HEK293 (cell line): Measurements from ENCODE around the gene CEBPG.

Source experiments
- CTCF ChIA-PET: fragments of 350-600 bp; formaldehyde crosslinking; extraction: SDS; loops from one replicate; lab custom pipeline; 2021; ENCODE audit warnings: antibody characterized with exemption; lab: Yijun Ruan, JAX
- POLR2A ChIA-PET: fragments of 300-600 bp; formaldehyde crosslinking; extraction: SDS; loops from one replicate; lab custom pipeline; 2020; ENCODE audit warnings: antibody characterized with exemption, inconsistent platforms; lab: Yijun Ruan, JAX
- H3K27ac ChIP-seq: fragments of 200-500 bp; sonication (Bioruptor generic); 2 replicates; pipeline ENCODE4 v1.5.1; 2014; ENCODE audit warnings: low read depth, low read length, control low read depth, inconsistent platforms; ENCODE audit errors: extremely low read depth
- H3K36me3 ChIP-seq, 2 experiments: fragments of 200-500 bp in 1 of 2; sonication (Bioruptor generic) in 1 of 2; 1 replicate in 1 of 2; 2 replicates in 1 of 2; pipeline ENCODE4 v1.5.1; 2014 to 2017; ENCODE audit warnings: inconsistent platforms in 2 of 2, low read length in 2 of 2; ENCODE audit not compliant: control insufficient read depth in 2 of 2, insufficient read depth in 1 of 2
- H3K4me1 ChIP-seq: fragments of 200-500 bp; sonication (Bioruptor generic); 2 replicates; pipeline ENCODE4 v1.5.1; 2014; ENCODE audit warnings: mild to moderate bottlenecking, low read length, inconsistent platforms; ENCODE audit not compliant: control insufficient read depth, insufficient read depth
- H3K4me3 ChIP-seq: 2 replicates; pipeline ENCODE4 v1.5.1; 2011; ENCODE audit warnings: low read depth, mild to moderate bottlenecking, control low read depth, low read length, moderate library complexity
- H3K9me3 ChIP-seq: fragments of 200-500 bp; sonication (Bioruptor generic); 2 replicates; pipeline ENCODE4 v1.5.1; 2014; ENCODE audit warnings: low read depth, low read length, inconsistent platforms; ENCODE audit not compliant: control insufficient read depth, insufficient read depth
- AEBP2 ChIP-seq: fragments of 450-650 bp; formaldehyde crosslinking; IDR thresholded peaks from 2 replicates; pipeline ENCODE4 v1.5.1; 2016; ENCODE audit warnings: missing biosample characterization, missing genetic modification characterization, borderline replicate concordance
- MYNN ChIP-seq: fragments of 450-650 bp; formaldehyde crosslinking; IDR thresholded peaks from 2 replicates; pipeline ENCODE4 v1.5.1; 2016; ENCODE audit warnings: missing biosample characterization, missing genetic modification characterization, borderline replicate concordance
- PRDM2 ChIP-seq: fragments of 450-650 bp; formaldehyde crosslinking; IDR thresholded peaks from 2 replicates; pipeline ENCODE4 v1.5.1; 2016; ENCODE audit warnings: missing biosample characterization, missing genetic modification characterization, borderline replicate concordance
- SALL2 ChIP-seq: fragments of 450-650 bp; formaldehyde crosslinking; IDR thresholded peaks from 2 replicates; pipeline ENCODE4 v1.5.0; 2017; ENCODE audit warnings: missing biosample characterization, mild to moderate bottlenecking, missing genetic modification characterization, borderline replicate concordance
- SCRT1 ChIP-seq: fragments of 450-650 bp; formaldehyde crosslinking; IDR thresholded peaks from 2 replicates; pipeline ENCODE4 v1.5.1; 2016; ENCODE audit warnings: missing biosample characterization, missing genetic modification characterization, borderline replicate concordance
- SP7 ChIP-seq: fragments of 450-650 bp; formaldehyde crosslinking; IDR thresholded peaks from 2 replicates; pipeline ENCODE4 v1.5.1; 2016; ENCODE audit warnings: missing biosample characterization, missing genetic modification characterization
- YY1 ChIP-seq: fragments of 450-650 bp; formaldehyde crosslinking; IDR thresholded peaks from 2 replicates; pipeline ENCODE4 v1.5.1; 2018; ENCODE audit warnings: missing biosample characterization, missing genetic modification characterization
- ZNF132 ChIP-seq: fragments of 450-650 bp; formaldehyde crosslinking; IDR thresholded peaks from 2 replicates; pipeline ENCODE4 v1.5.1; 2017; ENCODE audit warnings: missing biosample characterization, missing genetic modification characterization, borderline replicate concordance
- ZNF140 ChIP-seq: fragments of 450-650 bp; formaldehyde crosslinking; IDR thresholded peaks from 2 replicates; pipeline ENCODE4 v1.5.1; 2016; ENCODE audit warnings: missing biosample characterization, missing genetic modification characterization
- ZNF175 ChIP-seq: fragments of 450-650 bp; formaldehyde crosslinking; IDR thresholded peaks from 2 replicates; pipeline ENCODE4 v1.5.1; 2016; ENCODE audit warnings: missing biosample characterization, missing genetic modification characterization
- ZNF239 ChIP-seq: fragments of 450-650 bp; formaldehyde crosslinking; IDR thresholded peaks from 2 replicates; pipeline ENCODE4 v1.5.1; 2016; ENCODE audit warnings: missing biosample characterization, missing genetic modification characterization
- ZNF302 ChIP-seq: fragments of 450-650 bp; formaldehyde crosslinking; IDR thresholded peaks from 2 replicates; pipeline ENCODE4 v1.5.1; 2016; ENCODE audit warnings: missing biosample characterization, missing genetic modification characterization, low read depth
- ZNF354C ChIP-seq: fragments of 450-650 bp; formaldehyde crosslinking; IDR thresholded peaks from 2 replicates; pipeline ENCODE4 v1.5.1; 2016; ENCODE audit warnings: missing biosample characterization, missing genetic modification characterization, low read depth, borderline replicate concordance
- ZNF433 ChIP-seq: fragments of 450-650 bp; formaldehyde crosslinking; IDR thresholded peaks from 2 replicates; pipeline ENCODE4 v1.5.1; 2016; ENCODE audit warnings: missing biosample characterization, missing genetic modification characterization, low read depth
- ZNF449 ChIP-seq: fragments of 450-650 bp; formaldehyde crosslinking; IDR thresholded peaks from 2 replicates; pipeline ENCODE4 v1.5.1; 2017; ENCODE audit warnings: missing biosample characterization, mild to moderate bottlenecking, missing genetic modification characterization, moderate library complexity
- ZNF473 ChIP-seq: fragments of 450-650 bp; formaldehyde crosslinking; IDR thresholded peaks from 2 replicates; pipeline ENCODE4 v1.5.1; 2017; ENCODE audit warnings: missing biosample characterization, missing genetic modification characterization
- ZNF514 ChIP-seq: fragments of 450-650 bp; formaldehyde crosslinking; IDR thresholded peaks from 2 replicates; pipeline ENCODE4 v1.5.1; 2016; ENCODE audit warnings: missing biosample characterization, missing genetic modification characterization
- ZNF791 ChIP-seq: fragments of 450-650 bp; formaldehyde crosslinking; IDR thresholded peaks from 2 replicates; pipeline ENCODE4 v1.5.1; 2016; ENCODE audit warnings: missing biosample characterization, missing genetic modification characterization

CEBPG gene

GRCh38 chr19:33427801-33428626 is 54.5 kb downstream of the CEBPG start:
- no peak for TF ChIP-seq ZNF433 (tag by site-specific recombination)
- TF ChIP-seq SALL2, result no peak
- TF ChIP-seq ZNF132 (tag by site-specific recombination), result no peak
- TF ChIP-seq ZNF239, result no peak
- no peak for TF ChIP-seq AEBP2 (tag by site-specific recombination)
- no peak for TF ChIP-seq ZNF175 (tag by site-specific recombination)
- no peak for TF ChIP-seq MYNN (tag by site-specific recombination)
- no peak for TF ChIP-seq ZNF354C (tag by site-specific recombination)
- no peak for TF ChIP-seq SCRT1 (tag by site-specific recombination)
- TF ChIP-seq ZNF140 (tag by site-specific recombination), result no peak
- TF ChIP-seq ZNF514, result no peak
- TF ChIP-seq SP7 (tag by site-specific recombination), result no peak
- TF ChIP-seq ZNF791 (tag by site-specific recombination), result no peak
- TF ChIP-seq YY1 (tag by site-specific recombination), result no peak
- Histone ChIP-seq H3K4me3 (no peak overlapping the region), H3K36me3 (no peaks in the 10 kb centered on the region), H3K4me1 (peaks cover 5% of the 10 kb centered on the region), H3K27ac (no peak overlapping the region), H3K9me3 (no peaks in the 10 kb centered on the region)
- POLR2A ChIA-PET, result no interaction called here
- CTCF ChIA-PET, result interaction anchor here (0.5 to 5.0 kb wide), 13 partner anchors 9 to 428 kb away, joined by 3 to 173 read pairs (median 4); no protein-coding TSS in a partner anchor

- CTCF ChIA-PET, result interaction anchor here (0.6 to 5.0 kb wide), 13 partner anchors 13 to 349 kb away, joined by 3 to 173 read pairs (median 4); no protein-coding TSS in a partner anchor
- no peaks in the 10 kb centered on the region; a peak in 1 of 3 replicates for H3K36me3 ChIP-seq
- no peaks in the 10 kb centered on the region for H3K9me3 ChIP-seq
- TF ChIP-seq ZNF302 (tag by site-specific recombination) (no peak), ZNF449 (tag by site-specific recombination) (no peak), SP7 (tag by site-specific recombination) (no peak)
- no peak overlapping the region for H3K27ac ChIP-seq
- POLR2A ChIA-PET, result no interaction called here
- peaks cover 5% of the 10 kb centered on the region for H3K4me1 ChIP-seq
- H3K4me3 ChIP-seq, result no peak overlapping the region
These were observed 55.2 kb downstream of the CEBPG start for GRCh38 chr19:33428627-33429125.

- Histone ChIP-seq H3K9me3 (no peaks in the 10 kb centered on the region), H3K4me3 (no peak overlapping the region), H3K4me1 (peaks cover 11% of the 10 kb centered on the region), H3K36me3 (no peaks in the 10 kb centered on the region; a peak in 1 of 3 replicates), H3K27ac (no peak overlapping the region)
- ChIA-PET CTCF (interaction anchor here (0.6 to 5.0 kb wide), 96 partner anchors 9 to 1231 kb away, joined by 3 to 173 read pairs (median 4); no protein-coding TSS in a partner anchor), POLR2A (interaction anchor here (0.6 to 1.0 kb wide), 2 partner anchors 90 to 192 kb away, joined by 3 to 6 read pairs; partner anchors contain the start of gene CHST8)
- 0 out of 2 replicates have a peak, but pooled peaks have one; percentile 28 for TF ChIP-seq ZNF473 (tag by site-specific recombination)
- no peak for TF ChIP-seq PRDM2 (tag by site-specific recombination)
These were observed 56.6 kb downstream of the CEBPG start for GRCh38 chr19:33429891-33430673.
